ENCODE results near the gene TNFRSF14. TPM values are rescaled to one million over a fixed set of nuclear protein-coding genes. Genes with fewer than 3 reads are reported as not detected.

TNFRSF14 gene
- total RNA-seq, 1 experiment from 2014 or later = 8.1 TPM

DNA sequence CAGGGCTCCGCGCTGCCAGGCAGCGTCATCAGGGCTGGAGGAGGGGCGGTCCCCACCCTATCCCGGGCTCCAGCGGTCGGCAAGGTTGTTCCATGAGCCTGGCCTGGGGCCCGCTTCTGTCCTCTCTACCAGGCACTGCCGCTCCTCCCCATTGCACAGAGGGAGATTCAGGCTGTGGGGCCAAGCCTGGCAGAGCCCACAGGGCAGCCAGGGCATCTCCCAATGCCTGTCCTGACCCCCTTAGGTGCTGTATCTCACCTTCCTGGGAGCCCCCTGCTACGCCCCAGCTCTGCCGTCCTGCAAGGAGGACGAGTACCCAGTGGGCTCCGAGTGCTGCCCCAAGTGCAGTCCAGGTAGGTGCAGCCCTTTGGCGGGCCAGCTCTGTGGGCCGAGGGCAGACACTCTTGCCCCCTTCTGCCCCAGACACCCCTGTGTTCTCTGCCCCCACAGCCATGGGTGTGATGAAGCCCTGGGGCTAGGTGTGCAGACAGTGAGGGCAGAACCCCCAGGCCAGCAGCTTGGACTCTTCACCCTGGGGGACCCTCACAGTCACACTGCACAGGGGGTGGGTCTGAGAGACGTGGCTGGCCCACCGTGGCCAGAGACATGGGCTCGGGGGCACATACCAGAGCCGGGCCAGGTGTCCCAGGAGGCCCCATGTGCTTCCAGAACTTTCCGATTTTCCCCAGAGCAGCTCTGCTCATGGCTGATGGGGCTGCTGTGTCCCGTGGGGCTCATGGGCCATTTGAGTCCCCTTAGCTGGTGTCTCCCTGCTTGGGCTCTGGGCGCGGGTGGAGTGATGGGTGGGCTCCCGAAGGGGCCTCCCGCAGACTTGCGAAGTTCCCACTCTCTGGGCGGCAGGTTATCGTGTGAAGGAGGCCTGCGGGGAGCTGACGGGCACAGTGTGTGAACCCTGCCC is 1.6 kb downstream of the TNFRSF14 start:
- Histone ChIP-seq H3K4me1 (replicated peaks) (peaks cover 14% of the 10 kb centered on the region), H3K4me3 (no peak overlapping the region), H3K36me3 (no peaks in the 10 kb centered on the region), H3K27me3 (replicated peaks) (no peaks in the 10 kb centered on the region), H3K27ac (no peak overlapping the region), H3K9me3 (replicated peaks) (no peaks in the 10 kb centered on the region)
- no peak for DNase-seq (ENCODE audit: low read depth in 1 of 2, low spot score in 2 of 2)

DNA sequence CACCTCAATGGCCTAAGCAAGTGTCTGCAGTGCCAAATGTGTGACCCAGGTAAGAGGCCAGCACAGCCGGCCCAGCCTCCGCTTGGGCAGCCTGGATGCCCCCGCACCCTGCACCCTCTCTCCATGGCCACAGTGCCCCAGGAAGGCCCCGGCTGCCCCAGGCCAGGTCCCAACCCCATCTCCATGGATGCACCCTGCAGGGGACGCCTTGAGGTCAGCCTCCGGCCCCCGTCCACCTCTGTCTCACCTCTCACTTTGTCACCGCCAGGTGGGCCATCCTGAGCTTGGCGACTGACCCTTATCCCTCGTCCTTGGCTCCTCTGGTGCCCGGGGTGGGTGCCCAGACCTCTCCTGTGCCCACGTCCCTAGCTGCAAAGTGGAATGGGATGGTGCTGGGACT is 2.2 kb downstream of the TNFRSF14 start:
- H3K4me3 ChIP-seq = no peak overlapping the region
- H3K9me3 ChIP-seq (replicated peaks) = no peaks in the 10 kb centered on the region
- no peak for DNase-seq (ENCODE audit: low read depth in 1 of 2, low spot score in 2 of 2)
- H3K36me3 ChIP-seq = no peaks in the 10 kb centered on the region
- H3K27me3 ChIP-seq (replicated peaks) = no peaks in the 10 kb centered on the region
- H3K4me1 ChIP-seq (replicated peaks) = peaks cover 14% of the 10 kb centered on the region
- H3K27ac ChIP-seq = no peak overlapping the region

DNA sequence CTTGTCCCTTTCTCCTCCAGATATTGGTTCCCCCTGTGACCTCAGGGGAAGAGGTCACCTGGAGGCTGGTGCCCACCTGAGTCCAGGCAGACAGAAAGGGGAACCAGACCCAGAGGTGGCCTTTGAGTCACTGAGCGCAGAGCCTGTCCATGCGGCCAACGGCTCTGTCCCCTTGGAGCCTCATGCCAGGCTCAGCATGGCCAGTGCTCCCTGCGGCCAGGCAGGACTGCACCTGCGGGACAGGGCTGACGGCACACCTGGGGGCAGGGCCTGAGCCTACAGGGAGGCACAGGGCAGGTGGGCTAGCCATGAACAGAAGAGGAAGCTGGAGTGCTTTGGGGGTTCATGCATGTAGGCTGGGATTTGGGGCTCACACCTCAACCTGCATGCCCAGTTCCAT is 2.7 kb downstream of the TNFRSF14 start:
- H3K4me3 ChIP-seq = no peak overlapping the region
- no peak overlapping the region for H3K27ac ChIP-seq
- DNase-seq (ENCODE audit: low read depth in 1 of 2, low spot score in 2 of 2) = no peak
- no peaks in the 10 kb centered on the region for H3K9me3 ChIP-seq (replicated peaks)
- H3K27me3 ChIP-seq (replicated peaks) = no peaks in the 10 kb centered on the region
- H3K36me3 ChIP-seq = no peaks in the 10 kb centered on the region
- peaks cover 14% of the 10 kb centered on the region for H3K4me1 ChIP-seq (replicated peaks)

DNA sequence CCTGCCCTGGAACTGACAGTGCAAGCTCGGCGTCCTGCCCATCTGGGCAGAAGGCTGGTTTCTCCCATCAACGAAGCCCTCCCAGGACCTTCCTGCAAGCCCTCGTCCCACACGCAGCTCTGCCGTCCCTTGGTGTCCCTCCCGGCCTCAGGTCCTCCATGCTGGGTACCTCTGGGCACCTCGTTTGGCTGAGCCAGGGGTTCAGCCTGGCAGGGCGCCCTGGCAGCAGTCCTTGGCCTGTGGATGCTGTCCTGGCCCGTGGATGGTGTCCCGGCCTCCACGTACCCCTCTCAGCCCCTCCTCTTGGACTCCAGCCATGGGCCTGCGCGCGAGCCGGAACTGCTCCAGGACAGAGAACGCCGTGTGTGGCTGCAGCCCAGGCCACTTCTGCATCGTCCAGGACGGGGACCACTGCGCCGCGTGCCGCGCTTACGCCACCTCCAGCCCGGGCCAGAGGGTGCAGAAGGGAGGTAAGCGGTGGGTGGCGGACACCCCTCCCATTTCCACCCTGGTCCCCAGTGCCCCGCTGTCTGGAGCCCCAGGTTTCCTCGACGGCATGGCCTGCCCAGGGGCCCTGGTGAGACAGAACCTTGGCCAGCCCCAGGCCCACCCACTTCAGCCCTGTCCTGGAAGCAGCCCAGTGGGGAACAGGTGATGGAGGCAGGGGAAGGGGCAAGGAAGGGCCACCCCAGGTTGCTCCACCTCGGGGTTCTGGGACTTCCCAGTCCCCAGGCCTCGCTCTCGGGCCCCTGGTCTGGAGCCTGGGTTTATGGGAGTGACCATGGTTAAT is 3.5 kb downstream of the TNFRSF14 start:
- H3K36me3 ChIP-seq = no peaks in the 10 kb centered on the region
- DNase-seq (ENCODE audit: low read depth in 1 of 2, low spot score in 2 of 2) = no peak
- H3K27ac ChIP-seq = no peak overlapping the region
- H3K27me3 ChIP-seq (replicated peaks) = no peaks in the 10 kb centered on the region
- peaks cover 14% of the 10 kb centered on the region for H3K4me1 ChIP-seq (replicated peaks)
- H3K4me3 ChIP-seq = no peak overlapping the region
- H3K9me3 ChIP-seq (replicated peaks) = no peaks in the 10 kb centered on the region

DNA sequence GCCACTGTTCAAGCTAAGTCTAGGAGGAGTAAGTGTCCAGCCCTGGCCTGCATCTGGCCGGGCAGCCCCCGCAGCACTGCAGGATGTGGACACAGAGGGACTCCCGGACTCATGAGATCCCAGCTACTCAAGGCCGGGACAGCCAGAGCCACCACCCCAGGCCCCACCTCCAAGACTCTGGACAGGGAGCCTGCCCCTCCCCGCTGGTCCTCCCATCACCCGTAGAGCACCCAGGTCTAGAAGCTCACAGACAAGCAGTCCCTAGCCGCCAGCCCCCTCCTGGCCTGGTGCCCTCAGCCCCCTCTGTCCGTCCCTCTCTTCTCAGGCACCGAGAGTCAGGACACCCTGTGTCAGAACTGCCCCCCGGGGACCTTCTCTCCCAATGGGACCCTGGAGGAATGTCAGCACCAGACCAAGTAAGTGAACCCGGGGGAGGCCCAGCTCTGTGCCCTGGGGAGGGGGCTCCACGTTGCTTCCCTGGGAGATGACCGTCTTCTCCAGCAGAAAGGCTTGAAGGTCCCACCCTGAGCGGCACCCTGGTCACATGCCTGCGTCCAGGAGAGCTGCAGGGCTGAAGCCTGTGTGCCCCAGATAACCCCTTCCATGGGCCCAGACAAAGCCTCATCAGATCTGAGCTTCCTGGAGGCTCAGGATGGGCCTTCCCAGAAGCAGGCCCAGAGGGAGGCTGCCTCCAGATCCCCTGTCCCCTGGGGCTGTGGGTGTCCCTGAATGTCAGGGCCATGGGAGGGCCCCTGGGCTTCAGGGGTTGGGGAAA is 4.3 kb downstream of the TNFRSF14 start:
- Histone ChIP-seq H3K27ac (no peak overlapping the region), H3K36me3 (no peaks in the 10 kb centered on the region), H3K4me1 (replicated peaks) (peaks cover 13% of the 10 kb centered on the region), H3K27me3 (replicated peaks) (no peaks in the 10 kb centered on the region), H3K4me3 (no peak overlapping the region), H3K9me3 (replicated peaks) (no peaks in the 10 kb centered on the region)
- no peak for DNase-seq (ENCODE audit: low read depth in 1 of 2, low spot score in 2 of 2)

DNA sequence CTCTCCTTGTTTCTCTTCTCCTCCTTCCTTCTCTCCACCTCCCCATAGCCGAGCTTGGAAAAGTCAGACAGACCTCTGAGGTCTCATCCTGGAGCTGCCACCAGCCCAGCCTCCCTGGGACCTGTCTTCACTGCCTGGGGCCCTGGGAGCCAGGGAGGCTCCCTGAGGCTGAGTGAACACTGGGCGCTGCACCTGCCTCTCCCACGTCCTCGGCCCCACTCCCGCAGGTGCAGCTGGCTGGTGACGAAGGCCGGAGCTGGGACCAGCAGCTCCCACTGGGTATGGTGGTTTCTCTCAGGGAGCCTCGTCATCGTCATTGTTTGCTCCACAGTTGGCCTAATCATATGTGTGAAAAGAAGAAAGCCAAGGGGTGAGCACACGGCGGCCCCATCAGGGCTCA is 5.3 kb downstream of the TNFRSF14 start:
- no peak overlapping the region for H3K27ac ChIP-seq
- H3K9me3 ChIP-seq (replicated peaks) = no peaks in the 10 kb centered on the region
- H3K4me3 ChIP-seq = no peak overlapping the region
- H3K36me3 ChIP-seq = no peaks in the 10 kb centered on the region
- no peaks in the 10 kb centered on the region for H3K27me3 ChIP-seq (replicated peaks)
- no peak for DNase-seq (ENCODE audit: low read depth in 1 of 2, low spot score in 2 of 2)
- peaks cover 13% of the 10 kb centered on the region for H3K4me1 ChIP-seq (replicated peaks)

DNA sequence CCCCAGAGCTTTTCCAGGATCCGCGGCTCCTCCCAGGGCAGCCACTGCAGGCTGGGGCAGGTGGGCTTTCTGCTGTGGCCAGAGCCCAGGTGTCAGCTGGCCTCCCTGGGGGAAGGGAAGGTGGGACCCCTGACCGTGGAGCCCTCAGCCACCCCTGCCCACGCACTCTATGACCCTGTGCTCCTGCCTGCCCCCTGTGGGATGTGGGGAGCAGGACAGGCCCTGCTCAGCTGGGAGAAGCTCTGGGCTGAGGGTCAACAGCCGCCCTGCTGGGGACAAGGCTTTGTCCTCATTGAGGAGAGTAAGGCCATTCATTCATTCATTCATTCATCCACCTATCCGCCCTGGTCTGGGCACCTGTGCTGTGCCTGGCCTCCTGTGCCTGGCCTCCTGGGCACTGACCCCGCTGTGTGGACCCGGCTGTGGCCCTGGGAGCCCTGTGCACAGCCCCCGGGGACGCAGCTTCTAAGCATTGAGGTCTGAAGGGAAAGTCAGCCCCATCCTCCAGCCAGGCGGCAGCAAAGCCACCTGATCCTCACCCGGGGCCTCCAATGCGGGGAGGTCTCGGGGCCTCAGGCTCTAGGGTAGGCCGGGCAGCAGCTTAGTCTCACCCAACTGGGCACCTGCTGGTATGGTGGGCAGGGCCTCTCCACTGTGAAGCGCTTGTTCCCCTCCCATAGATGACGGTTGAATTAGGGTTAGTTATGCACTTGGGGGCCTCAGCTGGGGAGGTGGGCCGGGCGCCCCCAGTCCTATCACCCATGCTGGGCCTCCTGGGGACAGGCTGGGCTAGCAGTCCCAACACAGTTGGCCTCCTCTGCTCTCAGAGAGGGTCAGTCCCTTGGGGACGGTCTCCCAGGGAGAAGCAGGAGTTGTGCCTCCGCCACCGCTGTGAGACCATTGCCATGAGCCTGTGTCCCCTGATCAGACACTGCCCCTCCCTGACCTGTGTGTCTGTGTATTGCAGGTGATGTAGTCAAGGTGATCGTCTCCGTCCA is 6.0 kb downstream of the TNFRSF14 start:
- H3K9me3 ChIP-seq (replicated peaks) = no peaks in the 10 kb centered on the region
- no peak overlapping the region for H3K4me3 ChIP-seq
- H3K36me3 ChIP-seq = no peaks in the 10 kb centered on the region
- H3K27ac ChIP-seq = no peak overlapping the region
- H3K27me3 ChIP-seq (replicated peaks) = no peaks in the 10 kb centered on the region
- peaks cover 10% of the 10 kb centered on the region for H3K4me1 ChIP-seq (replicated peaks)
- DNase-seq (ENCODE audit: low read depth in 1 of 2, low spot score in 2 of 2) = no peak

DNA sequence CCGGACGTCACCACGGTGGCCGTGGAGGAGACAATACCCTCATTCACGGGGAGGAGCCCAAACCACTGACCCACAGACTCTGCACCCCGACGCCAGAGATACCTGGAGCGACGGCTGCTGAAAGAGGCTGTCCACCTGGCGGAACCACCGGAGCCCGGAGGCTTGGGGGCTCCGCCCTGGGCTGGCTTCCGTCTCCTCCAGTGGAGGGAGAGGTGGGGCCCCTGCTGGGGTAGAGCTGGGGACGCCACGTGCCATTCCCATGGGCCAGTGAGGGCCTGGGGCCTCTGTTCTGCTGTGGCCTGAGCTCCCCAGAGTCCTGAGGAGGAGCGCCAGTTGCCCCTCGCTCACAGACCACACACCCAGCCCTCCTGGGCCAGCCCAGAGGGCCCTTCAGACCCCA is 7.0 kb downstream of the TNFRSF14 start:
- Histone ChIP-seq H3K4me1 (replicated peaks) (peaks cover 10% of the 10 kb centered on the region), H3K9me3 (replicated peaks) (no peaks in the 10 kb centered on the region), H3K27ac (no peak overlapping the region), H3K36me3 (no peaks in the 10 kb centered on the region), H3K27me3 (replicated peaks) (no peaks in the 10 kb centered on the region), H3K4me3 (no peak overlapping the region)
- DNase-seq (ENCODE audit: low read depth in 1 of 2, low spot score in 2 of 2) = no peak

DNA sequence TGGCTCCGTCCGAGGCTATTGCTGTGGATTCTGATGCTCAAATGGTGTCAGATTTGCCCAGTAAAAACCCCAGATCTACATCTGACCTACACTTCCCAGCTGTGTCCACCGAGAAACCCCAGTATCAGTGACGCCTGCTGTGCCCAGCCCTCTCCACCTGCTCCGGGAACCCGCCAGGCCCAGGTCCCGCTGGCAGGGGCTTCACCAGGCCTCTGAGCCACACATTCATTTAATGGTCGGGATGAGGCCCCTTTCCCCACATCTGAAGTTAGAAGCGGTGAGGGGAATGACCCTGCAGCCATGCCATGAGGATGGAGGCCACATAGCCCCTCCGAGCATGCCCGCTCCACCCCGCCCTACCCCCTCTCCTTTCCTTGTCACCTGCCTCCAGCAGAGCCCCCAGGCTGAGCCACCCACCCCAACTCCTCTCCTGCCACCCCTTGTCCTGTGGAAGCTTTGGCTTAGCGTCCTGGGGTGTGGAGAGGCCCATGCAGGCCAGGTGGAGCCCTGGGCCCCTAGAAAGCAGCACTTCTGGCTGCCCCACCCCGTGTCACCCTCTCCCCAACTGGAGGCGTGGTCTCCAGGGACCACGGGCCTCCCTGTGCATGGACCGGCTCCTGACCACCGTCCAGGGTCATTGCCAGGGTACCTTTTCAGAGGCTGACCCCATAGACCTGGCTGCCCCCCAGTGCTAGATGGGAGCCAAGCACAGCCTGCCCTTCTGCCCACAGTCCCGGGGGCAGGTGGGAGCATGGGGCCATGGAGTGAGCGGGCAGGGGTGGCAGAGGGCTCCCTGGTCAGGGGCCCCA is 8.0 kb downstream of the TNFRSF14 start:
- Histone ChIP-seq H3K4me3 (no peak overlapping the region), H3K4me1 (replicated peaks) (peaks cover 10% of the 10 kb centered on the region), H3K27me3 (replicated peaks) (no peaks in the 10 kb centered on the region), H3K36me3 (no peaks in the 10 kb centered on the region), H3K9me3 (replicated peaks) (no peaks in the 10 kb centered on the region), H3K27ac (no peak overlapping the region)
- no peak for DNase-seq (ENCODE audit: low read depth in 1 of 2, low spot score in 2 of 2)

DNA sequence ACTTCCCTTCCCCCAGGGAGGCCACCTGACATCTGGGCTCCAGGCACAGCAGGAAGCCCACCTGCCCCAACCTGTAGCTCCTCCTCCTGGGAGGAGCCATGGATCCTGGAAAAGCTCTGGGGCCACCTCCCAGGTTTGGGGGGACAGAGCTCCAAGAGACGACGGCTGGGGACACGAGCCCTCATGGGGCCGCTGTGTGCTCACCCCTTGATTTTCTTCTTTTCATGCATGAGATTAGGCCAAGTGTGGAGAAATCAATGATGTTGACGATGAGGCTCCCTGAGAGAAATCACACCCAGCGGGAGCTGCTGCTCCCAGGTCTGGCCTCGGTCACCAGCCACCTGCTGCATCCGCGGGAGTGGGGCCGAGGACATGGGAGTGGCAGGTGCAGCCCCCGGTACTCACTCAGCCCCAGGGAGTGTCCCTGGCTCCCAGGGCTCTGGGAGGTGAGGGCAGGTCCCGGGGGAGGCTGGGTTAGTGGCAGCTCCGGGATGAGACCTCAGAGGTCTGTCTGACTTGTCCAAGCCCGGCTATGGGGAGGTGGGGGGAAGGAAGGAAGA is 8.7 kb downstream of the TNFRSF14 start:
- H3K36me3 ChIP-seq = no peaks in the 10 kb centered on the region
- H3K27ac ChIP-seq = no peak overlapping the region
- peaks cover 10% of the 10 kb centered on the region for H3K4me1 ChIP-seq (replicated peaks)
- DNase-seq (ENCODE audit: low read depth in 1 of 2, low spot score in 2 of 2) = no peak
- no peak overlapping the region for H3K4me3 ChIP-seq
- no peaks in the 10 kb centered on the region for H3K27me3 ChIP-seq (replicated peaks)
- no peaks in the 10 kb centered on the region for H3K9me3 ChIP-seq (replicated peaks)

DNA sequence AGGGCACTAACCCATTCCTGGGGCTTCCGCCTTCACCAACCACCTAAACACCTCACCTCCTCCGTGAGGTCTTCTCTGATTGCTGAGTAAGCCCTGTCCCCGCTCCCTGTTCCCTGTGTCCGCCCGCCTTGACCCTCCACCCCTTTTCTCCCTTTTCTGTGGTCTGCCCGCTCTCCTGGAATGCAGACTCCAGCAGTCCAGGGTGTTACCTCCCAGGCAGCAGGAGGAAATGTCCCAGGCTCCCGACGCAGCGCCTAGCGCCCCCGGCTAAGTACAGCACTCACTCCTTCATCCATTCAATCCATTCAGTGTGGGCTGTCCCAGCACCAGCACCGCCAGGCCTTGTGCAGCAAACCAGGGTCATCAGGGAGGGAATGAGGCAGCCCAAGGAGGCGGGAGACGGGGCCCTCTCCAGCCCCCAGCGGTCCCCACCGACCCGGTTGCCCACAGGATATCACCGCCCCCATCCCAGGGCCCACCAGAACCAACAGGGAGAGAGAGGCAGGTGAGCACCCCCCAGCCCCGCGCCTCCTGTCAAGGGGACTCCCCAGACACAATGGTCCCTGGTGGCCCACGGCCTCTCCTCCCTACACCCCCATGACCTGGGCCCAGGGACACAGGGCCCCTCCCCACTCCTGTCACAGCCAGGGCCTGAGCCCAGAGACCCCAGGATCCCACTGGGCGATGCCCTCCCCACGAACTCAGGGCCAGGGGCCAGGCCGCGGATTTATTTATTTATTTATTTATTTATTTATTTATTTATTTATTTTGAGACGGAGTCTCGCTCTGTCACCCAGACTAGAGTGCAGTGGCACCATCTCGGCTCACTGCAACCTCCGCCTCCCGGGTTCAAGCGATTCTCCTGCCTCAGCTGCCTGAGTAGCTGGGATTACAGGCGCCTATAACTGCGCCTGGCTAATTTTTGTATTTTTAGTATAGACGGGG is 10.2 kb downstream of the TNFRSF14 start:
- no peak overlapping the region for H3K4me3 ChIP-seq
- H3K4me1 ChIP-seq (replicated peaks) = peaks cover 10% of the 10 kb centered on the region
- H3K27me3 ChIP-seq (replicated peaks) = 0 out of 2 replicates have a peak, but pooled peaks cover 6% of the 10 kb centered on the region
- no peaks in the 10 kb centered on the region for H3K36me3 ChIP-seq
- no peaks in the 10 kb centered on the region for H3K9me3 ChIP-seq (replicated peaks)
- no peak overlapping the region for H3K27ac ChIP-seq
- peak in 1 of 2 experiments; percentile 63 for DNase-seq (ENCODE audit: low read depth in 1 of 2, low spot score in 2 of 2)
